GM12872 (cell line): ENCODE data around the gene FBXO21.

Experiments
- CTCF ChIP-seq: IDR thresholded peaks from 3 replicates; pipeline ENCODE4 v1.5.1; 2011; ENCODE audit warnings: low read depth, mild to moderate bottlenecking, low read length, moderate library complexity; ENCODE audit not compliant: insufficient read depth

Gene FBXO21

GRCh38 chr12:117190210-117190781 is at the start of gene FBXO21:
Gene FBXO21 (minus strand): TSS chr12:117190470. CDS start chr12:117190456, 14 bp downstream.
- TF ChIP-seq CTCF = no peak

GRCh38 chr12:117236456-117237001 is 46.3 kb upstream of the FBXO21 start:
- peak; percentile 89 for TF ChIP-seq CTCF

- no peak for TF ChIP-seq CTCF
Observed at GRCh38 chr12:117235261-117235660, 45.0 kb upstream of the FBXO21 start.

GRCh38 chr12:117234441-117234840 is 44.2 kb upstream of the FBXO21 start:
- TF ChIP-seq CTCF = no peak

- peak; percentile 15; the same call in 1 of the 3 replicates for TF ChIP-seq CTCF
Observed at GRCh38 chr12:117231750-117232149, 41.5 kb upstream of the FBXO21 start.

GRCh38 chr12:117228239-117228638 is 38.0 kb upstream of the FBXO21 start:
- no peak for TF ChIP-seq CTCF

GRCh38 chr12:117227000-117227653 is 36.9 kb upstream of the FBXO21 start:
- no peak for TF ChIP-seq CTCF
